Posterior vena cava (tissue), 2 donors: Measurements from ENCODE around the gene ALG14. TPM values are rescaled to one million over a fixed set of nuclear protein-coding genes. Genes with fewer than 3 reads are reported as not detected.
"Not testable (repeated sequence)": the region's sequence is repeated elsewhere in the genome, so short reads cannot be mapped to it uniquely, and the experiment has no call there.

Experiments
- DNase-seq: peaks from one replicate; pipeline ENCODE4 v3.0.0-alpha.2; 2020; ENCODE audit warnings: low spot score
- intact Hi-C, 2 donors: fragments of 100-400 bp; cut with DNase I; formaldehyde crosslinking; loops; one replicate each; pipeline versions ENCODE4 v1.14.1 to v1.14.2; 2022 to 2023
- total RNA-seq, 2 donors: library from RNA; stranded (reverse); fragmentation: NEBNext Ultra II Directional; extraction: Animal tissue kit (Norgen Biotek cat#: 25700); gene quantifications; one replicate each; pipeline ENCODE4 v1.2.1, GENCODE V29; 2021
- donor health status: DM: yes; HTN: yes; CAD: no.
- donor health status: DM: yes; HTN: yes; CAD: no.

The ALG14 gene
- total RNA-seq, 2 donors from 2014 or later = 4.2 to 6.1 TPM

DNA sequence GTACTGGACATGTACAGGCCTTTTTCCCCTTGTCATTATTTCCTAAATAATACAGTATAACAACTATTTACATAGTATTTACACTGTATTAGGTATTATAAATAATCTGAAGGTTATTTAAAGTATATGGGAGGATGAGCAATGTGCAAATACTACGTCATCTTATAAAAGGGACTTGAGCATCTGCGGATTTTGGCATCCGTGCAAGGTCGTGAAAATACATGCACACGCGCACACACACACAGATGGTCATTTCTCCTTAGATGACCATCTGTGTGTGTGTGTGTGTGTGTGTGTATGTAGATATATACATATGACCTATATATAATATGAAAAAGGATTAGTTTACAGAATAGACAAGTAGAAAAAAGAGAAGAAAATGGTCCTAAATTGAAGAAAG, 15.4 kb downstream of the ALG14 start:
- DNase-seq = no peak

DNA sequence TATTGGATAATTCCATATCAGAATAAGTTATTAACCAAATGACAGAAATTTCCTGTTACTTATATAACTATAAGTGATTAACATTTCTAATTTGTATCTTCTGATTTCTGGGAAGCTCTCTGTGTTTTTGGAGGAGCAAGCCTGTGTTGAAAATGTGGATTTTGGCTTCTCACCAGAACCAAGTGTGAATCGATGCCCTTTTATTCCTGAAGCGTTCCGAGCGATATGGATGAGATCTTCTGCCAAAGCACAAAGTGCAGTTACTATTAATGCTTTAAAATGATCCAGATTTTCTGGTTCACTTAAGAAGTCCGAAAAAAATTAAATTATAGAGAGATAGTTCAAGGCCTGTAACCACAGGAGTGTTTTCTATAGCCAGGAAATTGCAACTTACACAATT, 22.8 kb downstream of the ALG14 start:
- intact Hi-C loops = no loop called here
- no peak for DNase-seq

More for the DNA sequence above, 15.4 kb downstream of the ALG14 start:
- intact Hi-C loops = no loop called here

DNA sequence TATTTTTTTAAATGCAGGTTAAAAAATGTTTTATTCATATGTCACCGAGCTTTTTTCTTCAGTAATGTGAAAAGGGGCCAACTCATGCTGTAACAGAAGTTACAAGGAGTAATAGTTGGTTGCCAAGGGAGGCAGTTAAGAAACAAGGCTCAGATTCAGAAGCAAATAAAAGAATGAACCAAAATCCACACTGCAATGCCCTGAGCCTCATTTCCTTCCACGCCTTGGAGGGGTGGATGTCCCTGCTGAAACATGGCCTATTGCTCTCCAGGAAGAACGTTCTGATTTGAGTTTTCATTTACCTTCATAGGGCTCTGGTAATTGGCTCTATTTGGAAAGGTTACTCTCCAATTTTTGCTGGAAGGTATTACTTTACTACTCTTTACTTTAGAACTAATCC, 24.4 kb downstream of the ALG14 start:
- intact Hi-C loops = no loop called here
- no peak for DNase-seq

GRCh38 chr1:95047624-95048023, 25.1 kb downstream of the ALG14 start:
- DNase-seq, intact Hi-C loops: not testable (repeated sequence)

GRCh38 chr1:95046359-95046758, 26.4 kb downstream of the ALG14 start:
- intact Hi-C loops = no loop called here
- no peak for DNase-seq

DNA sequence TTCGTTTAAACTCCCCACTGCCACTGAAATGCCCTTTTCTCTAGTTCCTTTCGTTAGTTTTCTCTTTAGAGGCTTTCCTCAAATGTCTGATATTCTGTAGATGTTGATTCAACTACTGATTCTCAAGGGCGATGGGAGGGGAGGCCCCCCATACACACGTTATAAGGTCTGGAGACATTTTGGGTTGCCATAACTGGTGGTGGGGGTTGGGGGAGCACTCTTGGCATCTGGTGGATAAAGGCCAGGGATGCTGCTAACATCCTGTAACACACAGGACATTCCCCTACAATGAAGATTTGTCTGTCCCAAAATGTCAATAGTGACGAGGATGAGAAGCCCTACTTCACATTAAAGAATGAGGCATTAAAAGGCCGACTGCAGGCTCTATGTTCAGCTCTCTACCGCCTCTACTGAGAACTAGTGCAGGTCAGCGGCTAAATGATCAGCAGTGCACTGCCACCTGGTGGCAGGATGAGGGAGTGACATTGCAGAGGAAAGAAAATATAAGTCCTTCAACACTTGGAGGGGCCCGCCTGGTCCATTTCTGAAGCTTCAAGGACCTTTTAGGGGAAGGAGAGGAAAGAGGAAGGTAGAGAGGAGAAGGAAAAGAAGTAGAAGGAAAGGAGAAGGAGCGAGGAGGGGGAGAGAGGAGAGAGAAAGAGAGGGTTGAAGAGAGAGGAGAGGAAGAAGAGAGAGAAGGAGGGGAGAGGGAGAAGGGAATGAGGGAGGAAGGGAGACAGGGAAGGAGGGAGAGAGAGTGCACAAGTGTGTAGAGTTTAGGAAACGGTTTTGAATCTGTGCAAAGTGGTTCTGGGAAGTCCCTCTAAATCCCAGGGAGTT, 29.4 kb downstream of the ALG14 start:
- DNase-seq = peak; percentile 93

DNA sequence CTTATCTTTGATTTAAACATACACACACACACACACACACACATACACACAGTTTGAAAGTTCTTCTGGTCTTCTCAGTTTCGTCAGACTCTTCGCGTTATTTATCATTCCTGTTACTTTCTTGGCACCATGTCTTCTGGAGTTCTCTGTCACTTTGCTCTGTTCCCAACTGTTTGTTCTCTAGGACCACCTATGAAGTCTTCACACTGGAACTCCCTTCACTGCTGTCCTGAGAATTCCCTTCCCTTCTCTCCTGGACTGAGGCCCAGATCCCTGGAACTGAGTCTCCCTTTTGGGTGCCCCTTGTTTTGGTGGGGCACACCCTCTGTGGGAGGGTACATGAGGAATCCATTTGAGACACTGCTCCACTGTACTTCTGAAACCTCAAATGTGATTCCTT, 30.5 kb downstream of the ALG14 start:
- intact Hi-C loops = loop anchor here (2.0 to 5.0 kb wide), 3 partner anchors 135 to 190 kb away; no protein-coding TSS in a partner anchor
- no peak for DNase-seq

More for the DNA sequence above, 29.4 kb downstream of the ALG14 start:
- intact Hi-C loops = loop anchor here (2.0 to 5.0 kb wide), 3 partner anchors 136 to 191 kb away; no protein-coding TSS in a partner anchor

GRCh38 chr1:95041491-95042165, 31.1 kb downstream of the ALG14 start:
- intact Hi-C loops = loop anchor here (2.0 to 5.0 kb wide), 3 partner anchors 134 to 189 kb away; no protein-coding TSS in a partner anchor
- no peak for DNase-seq

GRCh38 chr1:95040032-95040525, 32.7 kb downstream of the ALG14 start:
- intact Hi-C loops = loop anchor here (5.0 kb wide), 2 partner anchors 133 to 188 kb away; no protein-coding TSS in a partner anchor

GRCh38 chr1:95039360-95040031, 33.3 kb downstream of the ALG14 start:
- intact Hi-C loops = loop anchor here (5.0 to 10.0 kb wide), 3 partner anchors 115 to 187 kb away; partner anchors contain the start of gene CNN3 (in 1 of the 2)
- DNase-seq = no peak

More at GRCh38 chr1:95040032-95040525, 32.7 kb downstream of the ALG14 start:
- no peak for DNase-seq

GRCh38 chr1:95035536-95035935, 37.2 kb downstream of the ALG14 start:
- intact Hi-C loops = loop anchor here in 1 of 2 donors (10.0 kb wide), 1 partner anchor 111 kb away; the partner anchor contains the start of gene CNN3
- DNase-seq = no peak

- intact Hi-C loops = loop anchor here in 1 of 2 donors (10.0 kb wide), 1 partner anchor 110 kb away; the partner anchor contains the start of gene CNN3
- no peak for DNase-seq
Measured at GRCh38 chr1:95034506-95034905, 38.2 kb downstream of the ALG14 start.

GRCh38 chr1:95033843-95034242, 38.9 kb downstream of the ALG14 start:
- DNase-seq = no peak
- intact Hi-C loops = loop anchor here in 1 of 2 donors (10.0 kb wide), 1 partner anchor 109 kb away; the partner anchor contains the start of gene CNN3

DNA sequence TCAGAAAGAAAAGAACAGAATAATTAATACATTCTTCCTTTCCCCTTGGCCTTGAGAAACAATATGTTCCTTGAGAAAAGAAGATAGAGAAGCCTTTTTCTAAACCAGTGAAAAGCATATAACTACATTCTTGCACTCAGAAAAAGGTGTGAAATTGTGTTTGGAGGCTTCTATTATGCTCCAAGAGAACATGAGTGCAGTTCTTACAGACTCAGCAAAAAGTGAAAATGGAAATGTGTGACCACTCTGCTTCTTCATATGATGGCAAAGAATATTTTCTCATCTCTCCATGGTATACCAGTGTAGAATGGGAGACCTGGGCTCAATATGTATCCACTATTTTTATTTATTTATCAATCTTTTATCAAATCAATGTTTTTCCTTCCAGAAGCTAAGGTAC, 43.2 kb downstream of the ALG14 start:
- no peak for DNase-seq
- intact Hi-C loops = no loop called here

- DNase-seq = no peak
Measured at GRCh38 chr1:95028954-95029353, 43.8 kb downstream of the ALG14 start.

GRCh38 chr1:95027046-95027445, 45.7 kb downstream of the ALG14 start:
- no peak for DNase-seq
- intact Hi-C loops = no loop called here

More at GRCh38 chr1:95028954-95029353, 43.8 kb downstream of the ALG14 start:
- intact Hi-C loops = no loop called here

DNA sequence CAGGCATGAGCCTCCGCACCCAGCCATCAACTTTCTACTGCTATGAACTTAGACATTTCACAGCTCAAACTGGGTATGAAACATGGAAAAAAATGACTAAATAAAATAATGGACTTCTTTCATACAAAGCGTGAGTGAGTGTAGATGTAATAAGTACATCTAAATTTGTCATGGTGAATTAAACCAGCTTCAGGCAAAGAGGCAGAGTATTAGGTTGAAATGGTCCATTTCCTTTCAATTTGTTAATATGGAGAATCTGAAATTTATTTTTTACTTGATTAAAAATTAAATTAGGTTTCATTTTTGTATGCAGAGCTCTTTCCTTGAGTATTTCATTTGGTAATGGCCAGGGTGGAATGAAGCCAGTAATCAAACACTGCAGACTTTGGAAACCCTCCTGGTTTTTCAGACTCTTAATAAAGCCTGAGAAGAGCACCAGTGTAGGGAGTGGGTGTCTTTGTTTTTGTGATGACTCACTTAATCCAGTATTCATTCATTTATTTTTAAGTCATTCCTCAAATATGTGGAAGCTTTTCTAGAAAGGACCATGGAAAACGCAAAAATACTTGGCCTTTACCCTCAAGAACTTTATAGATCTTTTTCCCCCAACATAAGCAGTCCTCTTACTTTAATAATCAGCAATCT, 49.2 kb downstream of the ALG14 start:
- intact Hi-C loops = loop anchor here in 1 of 2 donors (5.0 kb wide), 1 partner anchor 96 kb away; the partner anchor contains the start of gene CNN3
- DNase-seq = no peak

- intact Hi-C loops = loop anchor here in 1 of 2 donors (5.0 kb wide), 1 partner anchor 95 kb away; the partner anchor contains the start of gene CNN3
Measured at GRCh38 chr1:95022644-95022926, 50.2 kb downstream of the ALG14 start.

More at GRCh38 chr1:95022644-95022926, 50.2 kb downstream of the ALG14 start:
- no peak for DNase-seq
